Ishikawa (cell line): ENCODE data around the gene PEX11G.

ENCODE experiments used
- CEBPB ChIP-seq: IDR thresholded peaks from 2 replicates; pipeline ENCODE4 v1.6.1; 2012
- CREB1 ChIP-seq: IDR thresholded peaks from 2 replicates; pipeline ENCODE4 v1.6.1; 2012; ENCODE audit warnings: low read depth
- EGR1 ChIP-seq: IDR thresholded peaks from 2 replicates; pipeline ENCODE4 v1.6.1; 2012
- EP300 ChIP-seq: IDR thresholded peaks from 2 replicates; pipeline ENCODE4 v1.6.1; 2012; ENCODE audit warnings: borderline replicate concordance
- FOXM1 ChIP-seq: IDR thresholded peaks from 2 replicates; pipeline ENCODE4 v1.6.1; 2012; ENCODE audit warnings: low read depth, borderline replicate concordance
- NFIC ChIP-seq: IDR thresholded peaks from 2 replicates; pipeline ENCODE4 v1.6.1; 2012
- RAD21 ChIP-seq: IDR thresholded peaks from 2 replicates; pipeline ENCODE4 v1.6.1; 2012; ENCODE audit warnings: low read depth
- TAF1 ChIP-seq: IDR thresholded peaks from 2 replicates; pipeline ENCODE4 v1.6.1; 2012; ENCODE audit warnings: low read depth, mild to moderate bottlenecking
- TCF12 ChIP-seq: IDR thresholded peaks from 2 replicates; pipeline ENCODE4 v1.6.1; 2012; ENCODE audit warnings: low read depth
- TEAD4 ChIP-seq: IDR thresholded peaks from 2 replicates; pipeline ENCODE4 v1.6.1; 2012
- YY1 ChIP-seq: IDR thresholded peaks from 2 replicates; pipeline ENCODE4 v1.6.1; 2012; ENCODE audit warnings: low read depth
- ZBTB7A ChIP-seq: IDR thresholded peaks from 2 replicates; pipeline ENCODE4 v1.6.1; 2012; ENCODE audit warnings: low read depth
- TF ChIP-seq, protein P1 (sequence below): IDR thresholded peaks from 2 replicates; pipeline ENCODE4 v1.6.1; 2012
- TF ChIP-seq, protein P2 (sequence below): IDR thresholded peaks from 2 replicates; pipeline ENCODE4 v1.6.1; 2012
- TF ChIP-seq, protein P3 (sequence below): IDR thresholded peaks from 2 replicates; pipeline ENCODE4 v1.6.1; 2012; ENCODE audit warnings: low read depth, mild to moderate bottlenecking

The PEX11G gene

DNA sequence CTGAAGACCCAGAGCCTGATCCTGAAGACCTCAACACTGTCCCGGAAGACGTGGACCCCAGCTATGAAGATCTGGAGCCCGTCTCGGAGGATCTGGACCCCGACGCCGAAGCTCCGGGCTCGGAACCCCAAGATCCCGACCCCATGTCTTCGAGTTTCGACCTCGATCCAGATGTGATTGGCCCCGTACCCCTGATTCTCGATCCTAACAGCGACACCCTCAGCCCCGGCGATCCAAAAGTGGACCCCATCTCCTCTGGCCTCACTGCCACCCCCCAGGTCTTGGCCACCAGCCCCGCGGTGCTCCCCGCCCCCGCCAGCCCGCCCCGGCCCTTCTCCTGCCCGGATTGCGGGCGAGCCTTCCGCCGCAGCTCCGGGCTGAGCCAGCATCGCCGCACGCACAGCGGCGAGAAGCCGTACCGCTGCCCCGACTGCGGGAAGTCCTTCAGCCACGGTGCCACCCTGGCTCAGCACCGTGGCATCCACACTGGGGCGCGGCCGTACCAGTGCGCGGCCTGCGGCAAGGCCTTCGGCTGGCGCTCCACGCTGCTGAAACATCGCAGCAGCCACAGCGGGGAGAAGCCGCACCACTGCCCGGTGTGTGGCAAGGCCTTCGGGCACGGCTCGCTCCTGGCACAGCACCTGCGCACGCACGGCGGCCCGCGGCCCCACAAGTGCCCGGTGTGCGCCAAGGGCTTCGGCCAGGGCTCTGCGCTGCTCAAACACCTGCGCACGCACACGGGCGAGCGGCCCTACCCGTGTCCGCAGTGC is 30.7 kb upstream of the PEX11G start:
- TF ChIP-seq FOXM1 (no peak), RAD21 (no peak), ZBTB7A (no peak), EGR1 (no peak), TEAD4 (no peak), CEBPB (no peak), YY1 (no peak), CREB1 (no peak), EP300 (no peak)
- TF ChIP-seq, protein P1, sequence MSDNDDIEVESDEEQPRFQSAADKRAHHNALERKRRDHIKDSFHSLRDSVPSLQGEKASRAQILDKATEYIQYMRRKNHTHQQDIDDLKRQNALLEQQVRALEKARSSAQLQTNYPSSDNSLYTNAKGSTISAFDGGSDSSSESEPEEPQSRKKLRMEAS: no peak
- TF ChIP-seq, protein P2, sequence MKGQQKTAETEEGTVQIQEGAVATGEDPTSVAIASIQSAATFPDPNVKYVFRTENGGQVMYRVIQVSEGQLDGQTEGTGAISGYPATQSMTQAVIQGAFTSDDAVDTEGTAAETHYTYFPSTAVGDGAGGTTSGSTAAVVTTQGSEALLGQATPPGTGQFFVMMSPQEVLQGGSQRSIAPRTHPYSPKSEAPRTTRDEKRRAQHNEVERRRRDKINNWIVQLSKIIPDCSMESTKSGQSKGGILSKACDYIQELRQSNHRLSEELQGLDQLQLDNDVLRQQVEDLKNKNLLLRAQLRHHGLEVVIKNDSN: no peak

DNA sequence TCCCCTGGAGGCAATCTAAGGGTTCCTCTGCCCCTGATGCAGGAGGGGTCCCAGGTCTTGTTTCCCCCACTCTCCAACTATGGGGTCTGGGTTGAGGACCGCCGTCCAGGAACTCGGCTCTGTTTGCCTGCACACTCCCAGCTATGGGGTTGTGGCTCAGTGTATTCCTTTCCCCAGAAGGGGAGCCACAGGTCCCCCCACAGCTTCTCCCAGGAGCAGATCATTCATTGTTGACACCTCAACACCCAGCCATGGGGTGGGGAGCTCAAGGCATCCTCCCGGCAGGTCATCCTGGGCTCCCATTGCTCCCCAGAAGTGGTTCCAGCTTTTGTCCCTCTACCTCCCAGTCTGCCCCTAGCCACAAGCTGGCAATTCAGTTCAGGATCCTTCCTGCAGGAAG is 28.0 kb upstream of the PEX11G start:
- TF ChIP-seq YY1 (no peak), NFIC (no peak), RAD21 (no peak), TEAD4 (no peak)
- TF ChIP-seq, protein P2: no peak

DNA sequence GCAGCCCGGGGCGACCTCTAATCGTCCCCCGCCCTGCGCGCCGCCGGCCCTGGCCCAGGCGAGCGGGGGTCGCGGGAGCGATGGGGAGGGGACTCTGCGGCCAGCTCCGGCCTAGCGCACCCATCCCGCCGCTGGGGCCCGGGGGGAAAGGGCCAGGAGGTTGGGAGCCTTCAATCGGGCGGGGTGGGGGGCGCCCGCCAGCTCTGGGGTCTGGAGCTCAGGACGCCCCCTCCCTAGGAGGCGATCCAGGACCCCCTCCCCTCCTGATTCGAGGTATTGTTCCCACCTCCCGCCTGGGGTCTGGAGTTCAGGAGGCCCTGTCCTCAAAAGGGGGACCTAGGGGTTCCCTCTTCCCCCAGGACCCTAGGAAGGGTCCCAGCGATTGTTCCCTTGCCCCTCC is 27.5 kb upstream of the PEX11G start:
- no peak for TF ChIP-seq EGR1
- TF ChIP-seq ZBTB7A: peak; percentile 74

DNA sequence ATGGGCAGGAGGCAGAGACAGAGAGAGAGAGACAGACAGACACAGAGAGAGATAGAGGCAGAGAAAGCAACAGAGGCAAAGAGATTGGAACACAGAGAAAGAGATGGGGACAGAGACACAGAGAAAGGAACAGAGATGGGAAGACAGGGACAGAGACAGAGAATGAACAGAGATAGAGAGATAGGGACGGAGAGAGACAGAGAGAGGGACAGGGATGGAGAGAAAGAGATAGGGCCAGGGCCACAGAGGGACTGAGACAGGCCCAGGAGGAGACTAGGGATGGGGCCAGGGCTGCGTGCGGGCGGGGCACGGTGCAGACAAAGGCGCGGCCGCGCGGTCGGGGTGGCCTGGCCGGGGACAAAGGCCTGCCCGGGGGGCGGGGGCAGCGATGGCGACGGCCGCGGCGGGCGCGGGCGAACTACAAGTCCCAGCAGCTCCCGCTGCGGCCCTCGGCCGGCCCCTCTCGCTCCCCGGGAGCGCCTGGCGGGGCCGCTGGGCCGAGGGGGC is 26.9 kb upstream of the PEX11G start, which contains the start of gene ZNF358:
Gene ZNF358 (plus strand): TSS at position 459 of the 507 bp plus-strand sequence. CDS start 3,140 bp downstream, outside the sequence.
- TF ChIP-seq YY1 (peak; percentile 87), CREB1 (no peak)

DNA sequence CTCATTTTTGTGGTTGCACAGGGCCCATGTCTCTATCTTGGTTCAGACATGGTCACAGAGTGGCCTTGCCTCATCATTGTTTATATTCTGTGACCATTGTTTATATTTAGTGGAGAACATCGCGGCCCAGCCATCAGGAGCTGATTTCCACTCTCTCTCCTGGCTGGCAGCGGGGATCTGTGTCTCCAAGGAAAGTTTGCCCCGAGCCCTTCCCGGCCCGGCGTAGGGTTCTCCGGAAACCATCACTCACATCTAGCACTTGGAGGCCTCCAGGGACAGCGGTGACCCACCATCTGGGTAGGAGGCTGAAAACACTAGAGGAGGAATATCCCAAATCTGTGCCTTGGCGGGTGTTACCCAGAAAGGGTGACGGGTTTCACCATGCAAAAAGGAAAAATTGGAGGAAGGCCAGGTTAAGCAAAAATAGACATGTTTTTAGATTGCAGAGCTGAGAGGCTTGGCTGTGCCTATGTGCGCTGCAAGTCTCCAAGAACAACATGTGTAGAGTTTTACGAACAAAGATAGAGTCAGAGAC is 26.3 kb upstream of the PEX11G start:
- no peak for TF ChIP-seq FOXM1
- no peak for TF ChIP-seq TEAD4
- TF ChIP-seq ZBTB7A: no peak
- TF ChIP-seq YY1: no peak
- no peak for TF ChIP-seq CEBPB

DNA sequence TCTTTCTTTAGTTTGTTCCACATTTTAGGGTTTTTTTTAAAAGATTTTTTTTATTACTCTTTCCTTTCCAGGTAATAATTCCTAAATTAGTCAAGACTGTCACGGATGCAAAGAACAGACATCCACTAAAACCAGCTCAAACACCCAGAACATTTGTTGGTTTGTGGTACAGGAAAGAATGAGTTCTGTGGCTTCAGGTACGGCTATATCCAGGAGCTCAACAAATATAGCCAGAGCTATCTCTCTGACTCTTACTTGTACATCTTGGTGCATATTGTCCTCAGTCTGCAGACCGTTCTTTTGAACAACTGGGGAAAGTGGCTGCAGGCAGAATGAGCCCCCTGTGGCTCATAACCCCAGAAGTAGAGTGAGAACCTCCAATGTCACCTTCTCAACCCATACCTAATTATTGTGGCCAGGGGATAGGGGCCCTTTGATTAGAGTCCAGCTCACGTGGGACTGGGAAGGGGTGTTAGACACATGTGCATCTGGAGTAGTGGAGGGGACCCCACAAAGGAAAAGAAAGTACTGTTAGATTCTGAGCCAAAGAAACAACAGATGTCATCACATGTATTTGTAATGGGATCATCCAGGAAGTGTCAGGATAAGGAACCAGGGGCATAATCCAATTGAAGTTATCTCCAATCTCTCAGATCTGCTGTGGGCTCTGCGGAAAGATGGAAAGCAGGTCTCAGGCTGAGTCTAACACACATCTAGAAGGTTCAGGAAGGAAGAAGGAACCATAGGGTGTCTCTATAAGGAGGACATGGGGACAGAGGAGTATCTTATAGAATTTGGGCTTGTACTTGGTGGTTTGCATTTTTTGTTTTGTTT is 25.2 kb upstream of the PEX11G start:
- TF ChIP-seq TCF12 (no peak), CREB1 (no peak), NFIC (no peak), EGR1 (no peak), RAD21 (no peak), TAF1 (no peak), ZBTB7A (no peak), CEBPB (no peak), TEAD4 (no peak)

DNA sequence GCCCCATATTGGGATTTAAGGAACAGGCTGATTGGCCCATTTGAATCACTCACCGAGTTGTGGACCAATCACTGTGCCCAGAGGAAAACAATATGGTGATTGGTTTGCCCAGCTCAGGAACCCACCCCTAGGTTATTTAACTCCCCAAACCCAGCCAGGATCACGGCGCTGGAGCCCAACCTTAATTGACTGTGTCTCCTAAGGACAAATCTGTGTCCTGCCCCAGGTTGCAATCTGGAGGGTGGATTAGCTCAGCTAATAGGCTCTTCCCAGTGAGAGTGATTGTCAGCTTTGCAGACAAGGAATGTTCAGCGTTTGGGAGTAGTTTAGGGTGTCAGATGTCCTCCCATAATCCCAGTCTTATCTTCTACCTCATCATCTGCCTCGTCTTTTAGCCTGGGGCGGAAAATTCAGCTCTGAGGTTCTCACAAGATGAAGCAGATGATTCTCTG is 23.6 kb upstream of the PEX11G start:
- TF ChIP-seq TCF12 (no peak), FOXM1 (peak; percentile 91)

DNA sequence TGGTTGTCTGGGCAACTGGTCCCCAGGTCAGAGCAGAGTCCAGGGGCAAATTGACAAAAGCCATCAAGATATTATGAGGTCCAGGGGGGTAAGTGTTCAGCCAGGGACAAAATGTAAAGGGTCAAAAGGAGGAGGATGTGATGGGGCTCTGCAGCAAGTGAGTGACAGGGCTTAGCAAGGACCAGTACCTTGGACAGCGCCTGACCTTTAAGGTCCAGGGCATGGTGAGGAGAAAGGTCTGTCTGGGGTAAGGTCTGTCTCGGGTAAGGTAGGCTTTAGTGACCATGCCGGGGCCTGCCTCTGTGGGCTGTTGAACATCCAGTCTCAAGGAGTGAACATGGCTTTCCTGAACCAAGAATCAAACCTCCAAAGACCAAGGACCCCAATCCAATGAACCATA is 20.8 kb upstream of the PEX11G start:
- TF ChIP-seq, protein P3, sequence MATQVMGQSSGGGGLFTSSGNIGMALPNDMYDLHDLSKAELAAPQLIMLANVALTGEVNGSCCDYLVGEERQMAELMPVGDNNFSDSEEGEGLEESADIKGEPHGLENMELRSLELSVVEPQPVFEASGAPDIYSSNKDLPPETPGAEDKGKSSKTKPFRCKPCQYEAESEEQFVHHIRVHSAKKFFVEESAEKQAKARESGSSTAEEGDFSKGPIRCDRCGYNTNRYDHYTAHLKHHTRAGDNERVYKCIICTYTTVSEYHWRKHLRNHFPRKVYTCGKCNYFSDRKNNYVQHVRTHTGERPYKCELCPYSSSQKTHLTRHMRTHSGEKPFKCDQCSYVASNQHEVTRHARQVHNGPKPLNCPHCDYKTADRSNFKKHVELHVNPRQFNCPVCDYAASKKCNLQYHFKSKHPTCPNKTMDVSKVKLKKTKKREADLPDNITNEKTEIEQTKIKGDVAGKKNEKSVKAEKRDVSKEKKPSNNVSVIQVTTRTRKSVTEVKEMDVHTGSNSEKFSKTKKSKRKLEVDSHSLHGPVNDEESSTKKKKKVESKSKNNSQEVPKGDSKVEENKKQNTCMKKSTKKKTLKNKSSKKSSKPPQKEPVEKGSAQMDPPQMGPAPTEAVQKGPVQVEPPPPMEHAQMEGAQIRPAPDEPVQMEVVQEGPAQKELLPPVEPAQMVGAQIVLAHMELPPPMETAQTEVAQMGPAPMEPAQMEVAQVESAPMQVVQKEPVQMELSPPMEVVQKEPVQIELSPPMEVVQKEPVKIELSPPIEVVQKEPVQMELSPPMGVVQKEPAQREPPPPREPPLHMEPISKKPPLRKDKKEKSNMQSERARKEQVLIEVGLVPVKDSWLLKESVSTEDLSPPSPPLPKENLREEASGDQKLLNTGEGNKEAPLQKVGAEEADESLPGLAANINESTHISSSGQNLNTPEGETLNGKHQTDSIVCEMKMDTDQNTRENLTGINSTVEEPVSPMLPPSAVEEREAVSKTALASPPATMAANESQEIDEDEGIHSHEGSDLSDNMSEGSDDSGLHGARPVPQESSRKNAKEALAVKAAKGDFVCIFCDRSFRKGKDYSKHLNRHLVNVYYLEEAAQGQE: peak; percentile 97
- TF ChIP-seq EP300: no peak
